Amygdala (tissue), 56 donors: ENCODE data around the gene ABCD3.
"Not testable (repeated sequence)": the region's sequence is repeated elsewhere in the genome, so short reads cannot be mapped to it uniquely, and the experiment has no call there.

Experiments used
- DNase-seq, 56 donors: peaks; one replicate each; lab custom pipeline; 2025; lab: John Stamatoyannopoulos, UW

The ABCD3 gene

GRCh38 chr1:94448741-94449140, 30.6 kb downstream of the ABCD3 start:
- not testable (repeated sequence) for DNase-seq

- DNase-seq, result no peak
Observed at GRCh38 chr1:94456736-94457135, 38.5 kb downstream of the ABCD3 start.

GRCh38 chr1:94462606-94463005, 44.4 kb downstream of the ABCD3 start:
- no peak for DNase-seq

- DNase-seq, result no peak
Observed at GRCh38 chr1:94463056-94463764, 45.0 kb downstream of the ABCD3 start.

GRCh38 chr1:94463765-94464330, 45.7 kb downstream of the ABCD3 start:
- peak in 3 of 56 donors; percentile 1 to 15 (median 10) for DNase-seq

- DNase-seq, result no peak
Observed at GRCh38 chr1:94468708-94469107, 50.5 kb downstream of the ABCD3 start.

GRCh38 chr1:94471271-94471670, 53.1 kb downstream of the ABCD3 start:
- no peak for DNase-seq

- no peak for DNase-seq
Observed at GRCh38 chr1:94475232-94475631, 57.0 kb downstream of the ABCD3 start.

- DNase-seq, result no peak
Observed at GRCh38 chr1:94479682-94480081, 61.5 kb downstream of the ABCD3 start.

GRCh38 chr1:94481473-94481933, 63.3 kb downstream of the ABCD3 start:
- peak in 41 of 56 donors; percentile 1 to 58 (median 10) for DNase-seq

- peak in 2 of 56 donors; percentile 2 to 4 for DNase-seq
Observed at GRCh38 chr1:94486990-94487389, 68.8 kb downstream of the ABCD3 start.

GRCh38 chr1:94490556-94490955, 72.4 kb downstream of the ABCD3 start:
- DNase-seq, result no peak

GRCh38 chr1:94496076-94496755, 78.0 kb downstream of the ABCD3 start:
- no peak for DNase-seq

- no peak for DNase-seq
Observed at GRCh38 chr1:94501426-94501825, 83.2 kb downstream of the ABCD3 start.

GRCh38 chr1:94501935-94502334, 83.7 kb downstream of the ABCD3 start:
- DNase-seq, result no peak

GRCh38 chr1:94503153-94503552, 85.0 kb downstream of the ABCD3 start:
- DNase-seq, result no peak

- DNase-seq, result no peak
Observed at GRCh38 chr1:94504601-94505000, 86.4 kb downstream of the ABCD3 start.

GRCh38 chr1:94512816-94513215, 94.6 kb downstream of the ABCD3 start:
- no peak for DNase-seq

GRCh38 chr1:94514095-94514727, 96.0 kb downstream of the ABCD3 start:
- DNase-seq, result peak in 5 of 56 donors; percentile 4 to 35 (median 20)

- no peak for DNase-seq
Observed at GRCh38 chr1:94515296-94515947, 97.2 kb downstream of the ABCD3 start.

GRCh38 chr1:94519351-94519750, 101.2 kb downstream of the ABCD3 start:
- DNase-seq, result no peak
